Liver (tissue), 3 donors: ENCODE data around the gene LAG3.
A peak's percentile ranks its signal among the peaks of the same experiment; 100 is the strongest.

Experiments used
- CTCF ChIP-seq: fragments of 150-350 bp; IDR thresholded peaks from 2 replicates; pipeline ENCODE4 v1.5.1; 2017; ENCODE audit warnings: improper control_type of control experiment, low read depth, low read length; ENCODE audit not compliant: missing input control
- FOXA1 ChIP-seq: IDR thresholded peaks from 2 replicates; pipeline ENCODE4 v1.6.1; 2016; ENCODE audit warnings: antibody characterized with exemption
- FOXA2 ChIP-seq: IDR thresholded peaks from 2 replicates; pipeline ENCODE4 v1.6.1; 2016; ENCODE audit warnings: antibody characterized with exemption
- GABPA ChIP-seq, 2 donors: IDR thresholded peaks in 1 of 2; conservative IDR thresholded peaks in 1 of 2; 2 replicates each; pipeline ENCODE4 v1.6.1; 2016; ENCODE audit warnings: antibody characterized with exemption in 2 of 2, mild to moderate bottlenecking in 1 of 2, moderate library complexity in 1 of 2
- JUND ChIP-seq, 2 donors: IDR thresholded peaks; 2 replicates each; pipeline ENCODE4 v1.6.1; 2016; ENCODE audit warnings: antibody characterized with exemption in 2 of 2
- RAD21 ChIP-seq, 2 donors: IDR thresholded peaks; 2 replicates each; pipeline ENCODE4 v1.6.1; 2016; ENCODE audit warnings: antibody characterized with exemption in 2 of 2, mild to moderate bottlenecking in 2 of 2
- RXRA ChIP-seq, 2 donors: IDR thresholded peaks; 2 replicates each; pipeline ENCODE4 v1.6.1; 2017 to 2018; ENCODE audit warnings: antibody characterized with exemption in 2 of 2, mild to moderate bottlenecking in 1 of 2
- SP1 ChIP-seq: IDR thresholded peaks from 2 replicates; pipeline ENCODE4 v1.6.1; 2018; ENCODE audit warnings: antibody characterized with exemption, mild to moderate bottlenecking
- TAF1 ChIP-seq: conservative IDR thresholded peaks from 2 replicates; pipeline ENCODE4 v1.6.1; 2016; ENCODE audit warnings: antibody characterized with exemption, mild to moderate bottlenecking
- YY1 ChIP-seq: IDR thresholded peaks from 2 replicates; pipeline ENCODE4 v1.6.1; 2016; ENCODE audit warnings: antibody characterized with exemption, mild to moderate bottlenecking
- TF ChIP-seq, protein P1 (sequence below): IDR thresholded peaks from 2 replicates; pipeline ENCODE4 v1.6.1; 2016; ENCODE audit warnings: antibody characterized with exemption, mild to moderate bottlenecking
- TF ChIP-seq, protein P2 (sequence below): IDR thresholded peaks from 2 replicates; pipeline ENCODE4 v1.6.1; 2016; ENCODE audit warnings: antibody characterized with exemption
- TF ChIP-seq, protein P3 (sequence below): IDR thresholded peaks from 2 replicates; pipeline ENCODE4 v1.6.1; 2016; ENCODE audit warnings: antibody characterized with exemption
- donor health status: healthy.
- donor health status: healthy.

- TF ChIP-seq CTCF (no peak), SP1 (peak; percentile 52), YY1 (no peak), JUND (IDR thresholded peaks at IDR 0.05) (no peak), RAD21 (IDR thresholded peaks at IDR 0.05) (no peak), GABPA (IDR thresholded peaks at IDR 0.05 in 1 of 2, conservative IDR thresholded peaks at IDR 0.05 in 1 of 2) (no peak), RXRA (IDR thresholded peaks at IDR 0.05) (peak in 1 of 2 donors; percentile 20), FOXA2 (no peak), TAF1 (no peak), FOXA1 (no peak)
- TF ChIP-seq, protein P1, sequence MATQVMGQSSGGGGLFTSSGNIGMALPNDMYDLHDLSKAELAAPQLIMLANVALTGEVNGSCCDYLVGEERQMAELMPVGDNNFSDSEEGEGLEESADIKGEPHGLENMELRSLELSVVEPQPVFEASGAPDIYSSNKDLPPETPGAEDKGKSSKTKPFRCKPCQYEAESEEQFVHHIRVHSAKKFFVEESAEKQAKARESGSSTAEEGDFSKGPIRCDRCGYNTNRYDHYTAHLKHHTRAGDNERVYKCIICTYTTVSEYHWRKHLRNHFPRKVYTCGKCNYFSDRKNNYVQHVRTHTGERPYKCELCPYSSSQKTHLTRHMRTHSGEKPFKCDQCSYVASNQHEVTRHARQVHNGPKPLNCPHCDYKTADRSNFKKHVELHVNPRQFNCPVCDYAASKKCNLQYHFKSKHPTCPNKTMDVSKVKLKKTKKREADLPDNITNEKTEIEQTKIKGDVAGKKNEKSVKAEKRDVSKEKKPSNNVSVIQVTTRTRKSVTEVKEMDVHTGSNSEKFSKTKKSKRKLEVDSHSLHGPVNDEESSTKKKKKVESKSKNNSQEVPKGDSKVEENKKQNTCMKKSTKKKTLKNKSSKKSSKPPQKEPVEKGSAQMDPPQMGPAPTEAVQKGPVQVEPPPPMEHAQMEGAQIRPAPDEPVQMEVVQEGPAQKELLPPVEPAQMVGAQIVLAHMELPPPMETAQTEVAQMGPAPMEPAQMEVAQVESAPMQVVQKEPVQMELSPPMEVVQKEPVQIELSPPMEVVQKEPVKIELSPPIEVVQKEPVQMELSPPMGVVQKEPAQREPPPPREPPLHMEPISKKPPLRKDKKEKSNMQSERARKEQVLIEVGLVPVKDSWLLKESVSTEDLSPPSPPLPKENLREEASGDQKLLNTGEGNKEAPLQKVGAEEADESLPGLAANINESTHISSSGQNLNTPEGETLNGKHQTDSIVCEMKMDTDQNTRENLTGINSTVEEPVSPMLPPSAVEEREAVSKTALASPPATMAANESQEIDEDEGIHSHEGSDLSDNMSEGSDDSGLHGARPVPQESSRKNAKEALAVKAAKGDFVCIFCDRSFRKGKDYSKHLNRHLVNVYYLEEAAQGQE = no peak
- TF ChIP-seq, protein P2, sequence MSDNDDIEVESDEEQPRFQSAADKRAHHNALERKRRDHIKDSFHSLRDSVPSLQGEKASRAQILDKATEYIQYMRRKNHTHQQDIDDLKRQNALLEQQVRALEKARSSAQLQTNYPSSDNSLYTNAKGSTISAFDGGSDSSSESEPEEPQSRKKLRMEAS = no peak
- TF ChIP-seq, protein P3, sequence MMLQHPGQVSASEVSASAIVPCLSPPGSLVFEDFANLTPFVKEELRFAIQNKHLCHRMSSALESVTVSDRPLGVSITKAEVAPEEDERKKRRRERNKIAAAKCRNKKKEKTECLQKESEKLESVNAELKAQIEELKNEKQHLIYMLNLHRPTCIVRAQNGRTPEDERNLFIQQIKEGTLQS = no peak
Observed at GRCh38 chr12:6818222-6818621, 45.9 kb downstream of the LAG3 start.
